Brain microvascular endothelial cell (primary cell): Measurements from ENCODE around the gene FUT7.
"Not testable (repeated sequence)": the region's sequence is repeated elsewhere in the genome, so short reads cannot be mapped to it uniquely, and the experiment has no call there.

Experiments used
- DNase-seq: peaks from one replicate; pipeline ENCODE4 v3.0.0-alpha.2; 2020
- H3K27ac ChIP-seq: fragments of 250-450 bp; sonication (Bioruptor Pico); 2 replicates; pipeline ENCODE4 v1.5.1; 2020; ENCODE audit warnings: mild to moderate bottlenecking, moderate library complexity
- H3K27me3 ChIP-seq: fragments of 250-450 bp; sonication (Bioruptor Pico); replicated peaks from 2 replicates; pipeline ENCODE4 v1.5.1; 2020; ENCODE audit warnings: mild to moderate bottlenecking
- H3K36me3 ChIP-seq: fragments of 250-450 bp; sonication (Bioruptor Pico); replicated peaks from 2 replicates; pipeline ENCODE4 v1.5.1; 2020; ENCODE audit warnings: mild to moderate bottlenecking
- H3K4me3 ChIP-seq: 2 replicates; pipeline ENCODE4 v1.5.1; 2011; ENCODE audit warnings: low read depth, mild to moderate bottlenecking, control low read depth, low read length, moderate library complexity
- CTCF ChIP-seq: IDR thresholded peaks from 2 replicates; pipeline ENCODE4 v1.5.1; 2011; ENCODE audit warnings: low read depth, mild to moderate bottlenecking, moderate library complexity, low read length, control low read depth, inconsistent platforms; ENCODE audit errors: missing control alignments
- in situ Hi-C: cut with HindIII; loops from 2 replicates; pipeline ENCODE4 v1.10.0; 2017; ENCODE audit warnings: low sequenced_read_pairs, low pct_ligation_motif_present

The FUT7 gene

GRCh38 chr9:137008312-137008711, 23.6 kb downstream of the FUT7 start:
- no peak overlapping the region for H3K27ac ChIP-seq
- no peaks in the 10 kb centered on the region for H3K27me3 ChIP-seq
- H3K36me3 ChIP-seq = peaks cover 3% of the 10 kb centered on the region
- no peak overlapping the region for H3K4me3 ChIP-seq
- TF ChIP-seq CTCF = no peak
- in situ Hi-C loops = no loop called here
- no peak for DNase-seq

- in situ Hi-C loops = no loop called here
- Histone ChIP-seq H3K27ac (no peak overlapping the region), H3K36me3 (peaks cover 3% of the 10 kb centered on the region), H3K27me3 (no peaks in the 10 kb centered on the region), H3K4me3 (no peak overlapping the region)
- DNase-seq = no peak
- TF ChIP-seq CTCF = no peak
Measured at GRCh38 chr9:137007816-137008270, 24.0 kb downstream of the FUT7 start.

GRCh38 chr9:137007108-137007815, 24.6 kb downstream of the FUT7 start:
- H3K36me3 ChIP-seq = peaks cover 3% of the 10 kb centered on the region
- no peak for DNase-seq
- H3K4me3 ChIP-seq = no peak overlapping the region
- TF ChIP-seq CTCF = no peak
- no peaks in the 10 kb centered on the region for H3K27me3 ChIP-seq
- H3K27ac ChIP-seq = no peak overlapping the region
- in situ Hi-C loops = no loop called here

GRCh38 chr9:137006116-137007003, 25.5 kb downstream of the FUT7 start:
- DNase-seq = no peak
- in situ Hi-C loops = no loop called here
- no peak for TF ChIP-seq CTCF

GRCh38 chr9:137004285-137004684, 27.6 kb downstream of the FUT7 start:
- H3K36me3 ChIP-seq, H3K4me3 ChIP-seq, H3K27me3 ChIP-seq, H3K27ac ChIP-seq, in situ Hi-C loops: not testable (repeated sequence)
- TF ChIP-seq CTCF = peak; percentile 47
- peak; percentile 25 for DNase-seq

More at GRCh38 chr9:137006116-137007003, 25.5 kb downstream of the FUT7 start:
- Histone ChIP-seq H3K36me3 (no peaks in the 10 kb centered on the region), H3K27me3 (no peaks in the 10 kb centered on the region), H3K27ac (no peak overlapping the region), H3K4me3 (no peak overlapping the region)
